GM23338 (cell line): ENCODE measurements around the gene ALDH1B1. TPM values are rescaled to one million over a fixed set of nuclear protein-coding genes. Genes with fewer than 3 reads are reported as not detected.

Source experiments
- ATAC-seq: fragments of 200-7000 bp; cut with Tn5 transposase; 3 replicates; pipeline ENCODE4 v1.9.1; 2020
- DNase-seq: peaks from one replicate; pipeline ENCODE4 v3.0.0-alpha.2; 2015; ENCODE audit warnings: low spot score
- H2AFZ ChIP-seq: fragments of 200-600 bp; sonication (generic); 2 replicates; pipeline ENCODE4 v1.8.0; 2016; ENCODE audit warnings: antibody characterized with exemption, mild to moderate bottlenecking, moderate library complexity
- H3F3A ChIP-seq: fragments of 200-600 bp; sonication (generic); replicated peaks from 2 replicates; pipeline ENCODE4 v1.8.0; 2017; ENCODE audit warnings: antibody characterized with exemption, mixed run types, low read depth
- H3K27ac ChIP-seq: fragments of 200-600 bp; sonication (generic); 2 replicates; pipeline ENCODE4 v1.6.1; 2016; ENCODE audit warnings: low read depth
- H3K27me3 ChIP-seq: fragments of 200-600 bp; sonication (generic); 2 replicates; pipeline ENCODE4 v1.8.0; 2016; ENCODE audit warnings: mild to moderate bottlenecking, mixed run types, moderate library complexity; ENCODE audit not compliant: insufficient read depth
- H3K36me3 ChIP-seq: fragments of 200-600 bp; sonication (generic); 2 replicates; pipeline ENCODE4 v1.8.0; 2016; ENCODE audit warnings: mild to moderate bottlenecking; ENCODE audit not compliant: insufficient read depth
- H3K4me1 ChIP-seq: fragments of 200-600 bp; sonication (generic); 2 replicates; pipeline ENCODE4 v1.8.0; 2016; ENCODE audit warnings: mild to moderate bottlenecking, moderate library complexity; ENCODE audit not compliant: insufficient read depth
- H3K4me2 ChIP-seq: fragments of 200-600 bp; sonication (generic); 2 replicates; pipeline ENCODE4 v1.7.1; 2017; ENCODE audit warnings: mixed run types
- H3K4me3 ChIP-seq: fragments of 200-600 bp; sonication (generic); 2 replicates; pipeline ENCODE4 v1.6.1; 2016; ENCODE audit warnings: mixed run types
- H3K79me2 ChIP-seq: fragments of 200-600 bp; sonication (generic); replicated peaks from 2 replicates; pipeline ENCODE4 v1.8.0; 2017; ENCODE audit warnings: mild to moderate bottlenecking; ENCODE audit not compliant: insufficient read depth
- H3K9me2 ChIP-seq: fragments of 200-600 bp; sonication (generic); 2 replicates; pipeline ENCODE4 v1.8.0; 2017; ENCODE audit not compliant: insufficient read depth
- H4K20me1 ChIP-seq: fragments of 200-600 bp; sonication (generic); replicated peaks from 2 replicates; pipeline ENCODE4 v1.8.0; 2017; ENCODE audit warnings: mild to moderate bottlenecking; ENCODE audit not compliant: insufficient read depth
- H3K27ac Mint-ChIP-seq: 2 replicates; pipeline ENCODE4 v1.8.0; 2020; ENCODE audit warnings: inconsistent platforms, mild to moderate bottlenecking, moderate library complexity, mixed read lengths
- H3K27me3 Mint-ChIP-seq: 3 replicates; pipeline ENCODE4 v1.8.0; 2022; ENCODE audit warnings: low read depth, mild to moderate bottlenecking, moderate library complexity, mixed read lengths, inconsistent platforms; ENCODE audit not compliant: insufficient read depth, poor library complexity
- H3K36me3 Mint-ChIP-seq: 3 replicates; pipeline ENCODE4 v1.8.0; 2021; ENCODE audit warnings: low read depth, mild to moderate bottlenecking, inconsistent platforms, moderate library complexity, mixed read lengths
- H3K4me1 Mint-ChIP-seq: 3 replicates; pipeline ENCODE4 v1.8.0; 2020; ENCODE audit warnings: mild to moderate bottlenecking, inconsistent platforms, mixed read lengths
- H3K4me3 Mint-ChIP-seq: 3 replicates; pipeline ENCODE4 v1.8.0; 2021; ENCODE audit warnings: moderate library complexity, mild to moderate bottlenecking, inconsistent platforms, mixed read lengths
- H3K9me3 Mint-ChIP-seq: 3 replicates; pipeline ENCODE4 v1.8.0; 2020; ENCODE audit warnings: moderate library complexity, mild to moderate bottlenecking, inconsistent platforms, mixed read lengths
- REST ChIP-seq: IDR thresholded peaks from one replicate; pipeline ENCODE4 v1.6.1; 2018; ENCODE audit warnings: antibody characterized with exemption; ENCODE audit not compliant: unreplicated experiment
- ZNF114 ChIP-seq: fragments of 250-450 bp; sonication (Bioruptor Pico); IDR thresholded peaks from 2 replicates; pipeline ENCODE4 v1.5.0; 2020; ENCODE audit warnings: mild to moderate bottlenecking, moderate library complexity
- ZNF462 ChIP-seq: fragments of 250-450 bp; sonication (Bioruptor Pico); IDR thresholded peaks from 2 replicates; pipeline ENCODE4 v1.5.0; 2020; ENCODE audit warnings: mild to moderate bottlenecking, moderate library complexity
- polyA plus RNA-seq: library from polyadenylated mRNA; unstranded; fragments of >200 nt; fragmentation: Nextera tagmentation; extraction: Ambion mirVana; gene quantifications from 2 replicates; pipeline ENCODE4 v1.2.1, GENCODE V29; 2016
- total RNA-seq: library from RNA; depleted of rRNA; stranded (reverse); fragments of >200 nt; shearing (Covaris generic); gene quantifications from 2 replicates; pipeline ENCODE4 v1.2.3, GENCODE V29; 2014
- TF ChIP-seq, protein P1 (sequence below): IDR thresholded peaks from 2 replicates; pipeline ENCODE4 v1.6.1; 2016; ENCODE audit warnings: antibody characterized with exemption

The ALDH1B1 gene
- total and polyA plus RNA-seq, 2 experiments from 2014 or later, result 37.5 to 74.8 TPM

DNA sequence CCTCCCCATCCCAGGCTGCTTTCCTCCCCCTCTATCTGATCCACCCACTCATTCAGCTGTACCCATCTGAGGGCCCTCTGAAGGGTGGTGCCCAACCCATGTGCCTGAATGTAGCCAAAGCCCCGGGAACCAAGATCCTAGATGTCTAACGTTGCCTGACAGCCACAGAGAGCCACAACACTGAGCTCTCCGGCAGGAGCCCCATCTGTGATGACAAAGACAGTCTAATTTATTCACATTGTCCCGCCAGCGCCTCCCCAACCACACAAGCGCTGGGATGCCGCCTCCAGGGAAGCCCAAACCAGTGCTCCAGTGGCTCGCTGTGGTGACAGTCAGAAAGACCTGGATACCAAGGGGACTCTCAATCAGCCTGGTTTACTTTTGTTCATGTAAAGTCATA, 23.4 kb downstream of the ALDH1B1 start:
- peaks cover 36% of the 10 kb centered on the region for H3K4me1 Mint-ChIP-seq
- no peak for TF ChIP-seq REST
- no peak for TF ChIP-seq ZNF462 (CRISPR knock-in tag)
- TF ChIP-seq ZNF114 (CRISPR knock-in tag), result no peak
- TF ChIP-seq, protein P1, sequence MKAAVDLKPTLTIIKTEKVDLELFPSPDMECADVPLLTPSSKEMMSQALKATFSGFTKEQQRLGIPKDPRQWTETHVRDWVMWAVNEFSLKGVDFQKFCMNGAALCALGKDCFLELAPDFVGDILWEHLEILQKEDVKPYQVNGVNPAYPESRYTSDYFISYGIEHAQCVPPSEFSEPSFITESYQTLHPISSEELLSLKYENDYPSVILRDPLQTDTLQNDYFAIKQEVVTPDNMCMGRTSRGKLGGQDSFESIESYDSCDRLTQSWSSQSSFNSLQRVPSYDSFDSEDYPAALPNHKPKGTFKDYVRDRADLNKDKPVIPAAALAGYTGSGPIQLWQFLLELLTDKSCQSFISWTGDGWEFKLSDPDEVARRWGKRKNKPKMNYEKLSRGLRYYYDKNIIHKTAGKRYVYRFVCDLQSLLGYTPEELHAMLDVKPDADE, result no peak
- DNase-seq (no peak), ATAC-seq (no peak)
- peaks cover 3% of the 10 kb centered on the region; the same call in 1 of the 3 replicates for H3K36me3 Mint-ChIP-seq
- H3K9me3 Mint-ChIP-seq, result no peaks in the 10 kb centered on the region
- no peak overlapping the region; the same call in 1 of the 2 replicates for H3K27ac Mint-ChIP-seq
- Histone ChIP-seq H3K27me3 (no peaks in the 10 kb centered on the region), H2AFZ (no peak overlapping the region), H3K36me3 (no peaks in the 10 kb centered on the region), H3K79me2 (no peaks in the 10 kb centered on the region), H3K4me1 (0 out of 2 replicates have a peak, but pooled peaks cover under 1% of the 10 kb centered on the region), H3K4me2 (no peak overlapping the region), H3K4me3 (no peak overlapping the region), H3K9me2 (no peaks in the 10 kb centered on the region), H4K20me1 (no peaks in the 10 kb centered on the region), H3K27ac (no peak overlapping the region), H3F3A (no peaks in the 10 kb centered on the region)
- H3K27me3 Mint-ChIP-seq, result peaks cover 11% of the 10 kb centered on the region
- H3K4me3 Mint-ChIP-seq, result no peak overlapping the region
